ENCODE results near the gene MAMDC4.

DNA sequence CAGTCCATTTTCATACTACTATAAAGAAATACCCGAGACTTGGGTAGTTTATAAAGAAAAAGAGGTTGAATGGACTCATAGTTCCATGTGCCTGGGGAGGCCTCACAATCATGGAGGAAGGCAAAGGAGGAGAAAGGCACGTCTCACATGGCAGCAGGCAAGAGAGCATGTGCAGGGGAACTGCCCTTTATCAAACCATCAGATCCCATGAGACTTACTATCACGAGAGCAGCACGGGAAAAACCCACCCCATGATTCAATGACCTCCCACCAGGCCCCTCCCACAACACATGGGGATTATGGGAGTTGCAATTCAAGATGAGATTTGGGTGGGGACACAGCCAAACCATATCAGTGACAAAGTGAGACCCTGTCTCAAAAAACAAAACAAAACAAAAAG is 54.1 kb downstream of the MAMDC4 start:
- TF ChIP-seq ZEB2 (tag by site-specific recombination; IDR thresholded peaks at IDR 0.05): no peak
- no peak for TF ChIP-seq TRIM28 (IDR thresholded peaks at IDR 0.05; ENCODE audit: borderline replicate concordance, low read length)
- TF ChIP-seq ZNF121 (tag by site-specific recombination; IDR thresholded peaks at IDR 0.05): no peak
- no peak for TF ChIP-seq ZFP41 (tag by site-specific recombination; IDR thresholded peaks at IDR 0.05; ENCODE audit: borderline replicate concordance)
- TF ChIP-seq SALL2 (tag by site-specific recombination; IDR thresholded peaks at IDR 0.05; ENCODE audit: borderline replicate concordance): no peak
- TF ChIP-seq, protein P1, sequence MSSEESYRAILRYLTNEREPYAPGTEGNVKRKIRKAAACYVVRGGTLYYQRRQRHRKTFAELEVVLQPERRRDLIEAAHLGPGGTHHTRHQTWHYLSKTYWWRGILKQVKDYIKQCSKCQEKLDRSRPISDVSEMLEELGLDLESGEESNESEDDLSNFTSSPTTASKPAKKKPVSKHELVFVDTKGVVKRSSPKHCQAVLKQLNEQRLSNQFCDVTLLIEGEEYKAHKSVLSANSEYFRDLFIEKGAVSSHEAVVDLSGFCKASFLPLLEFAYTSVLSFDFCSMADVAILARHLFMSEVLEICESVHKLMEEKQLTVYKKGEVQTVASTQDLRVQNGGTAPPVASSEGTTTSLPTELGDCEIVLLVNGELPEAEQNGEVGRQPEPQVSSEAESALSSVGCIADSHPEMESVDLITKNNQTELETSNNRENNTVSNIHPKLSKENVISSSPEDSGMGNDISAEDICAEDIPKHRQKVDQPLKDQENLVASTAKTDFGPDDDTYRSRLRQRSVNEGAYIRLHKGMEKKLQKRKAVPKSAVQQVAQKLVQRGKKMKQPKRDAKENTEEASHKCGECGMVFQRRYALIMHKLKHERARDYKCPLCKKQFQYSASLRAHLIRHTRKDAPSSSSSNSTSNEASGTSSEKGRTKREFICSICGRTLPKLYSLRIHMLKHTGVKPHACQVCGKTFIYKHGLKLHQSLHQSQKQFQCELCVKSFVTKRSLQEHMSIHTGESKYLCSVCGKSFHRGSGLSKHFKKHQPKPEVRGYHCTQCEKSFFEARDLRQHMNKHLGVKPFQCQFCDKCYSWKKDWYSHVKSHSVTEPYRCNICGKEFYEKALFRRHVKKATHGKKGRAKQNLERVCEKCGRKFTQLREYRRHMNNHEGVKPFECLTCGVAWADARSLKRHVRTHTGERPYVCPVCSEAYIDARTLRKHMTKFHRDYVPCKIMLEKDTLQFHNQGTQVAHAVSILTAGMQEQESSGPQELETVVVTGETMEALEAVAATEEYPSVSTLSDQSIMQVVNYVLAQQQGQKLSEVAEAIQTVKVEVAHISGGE (tag by site-specific recombination; conservative IDR thresholded peaks at IDR 0.05; ENCODE audit: low read depth): no peak
- TF ChIP-seq, protein P2, sequence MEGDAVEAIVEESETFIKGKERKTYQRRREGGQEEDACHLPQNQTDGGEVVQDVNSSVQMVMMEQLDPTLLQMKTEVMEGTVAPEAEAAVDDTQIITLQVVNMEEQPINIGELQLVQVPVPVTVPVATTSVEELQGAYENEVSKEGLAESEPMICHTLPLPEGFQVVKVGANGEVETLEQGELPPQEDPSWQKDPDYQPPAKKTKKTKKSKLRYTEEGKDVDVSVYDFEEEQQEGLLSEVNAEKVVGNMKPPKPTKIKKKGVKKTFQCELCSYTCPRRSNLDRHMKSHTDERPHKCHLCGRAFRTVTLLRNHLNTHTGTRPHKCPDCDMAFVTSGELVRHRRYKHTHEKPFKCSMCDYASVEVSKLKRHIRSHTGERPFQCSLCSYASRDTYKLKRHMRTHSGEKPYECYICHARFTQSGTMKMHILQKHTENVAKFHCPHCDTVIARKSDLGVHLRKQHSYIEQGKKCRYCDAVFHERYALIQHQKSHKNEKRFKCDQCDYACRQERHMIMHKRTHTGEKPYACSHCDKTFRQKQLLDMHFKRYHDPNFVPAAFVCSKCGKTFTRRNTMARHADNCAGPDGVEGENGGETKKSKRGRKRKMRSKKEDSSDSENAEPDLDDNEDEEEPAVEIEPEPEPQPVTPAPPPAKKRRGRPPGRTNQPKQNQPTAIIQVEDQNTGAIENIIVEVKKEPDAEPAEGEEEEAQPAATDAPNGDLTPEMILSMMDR (tag by site-specific recombination; IDR thresholded peaks at IDR 0.05): no peak
- no peak for TF ChIP-seq ZNF76 (tag by site-specific recombination; IDR thresholded peaks at IDR 0.05; ENCODE audit: borderline replicate concordance, low read depth)
- TF ChIP-seq, protein P3, sequence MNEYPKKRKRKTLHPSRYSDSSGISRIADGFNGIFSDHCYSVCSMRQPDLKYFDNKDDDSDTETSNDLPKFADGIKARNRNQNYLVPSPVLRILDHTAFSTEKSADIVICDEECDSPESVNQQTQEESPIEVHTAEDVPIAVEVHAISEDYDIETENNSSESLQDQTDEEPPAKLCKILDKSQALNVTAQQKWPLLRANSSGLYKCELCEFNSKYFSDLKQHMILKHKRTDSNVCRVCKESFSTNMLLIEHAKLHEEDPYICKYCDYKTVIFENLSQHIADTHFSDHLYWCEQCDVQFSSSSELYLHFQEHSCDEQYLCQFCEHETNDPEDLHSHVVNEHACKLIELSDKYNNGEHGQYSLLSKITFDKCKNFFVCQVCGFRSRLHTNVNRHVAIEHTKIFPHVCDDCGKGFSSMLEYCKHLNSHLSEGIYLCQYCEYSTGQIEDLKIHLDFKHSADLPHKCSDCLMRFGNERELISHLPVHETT (tag by site-specific recombination; IDR thresholded peaks at IDR 0.05): no peak
- no peak for TF ChIP-seq ZNF24 (tag by site-specific recombination; IDR thresholded peaks at IDR 0.05)
- TF ChIP-seq, protein P4, sequence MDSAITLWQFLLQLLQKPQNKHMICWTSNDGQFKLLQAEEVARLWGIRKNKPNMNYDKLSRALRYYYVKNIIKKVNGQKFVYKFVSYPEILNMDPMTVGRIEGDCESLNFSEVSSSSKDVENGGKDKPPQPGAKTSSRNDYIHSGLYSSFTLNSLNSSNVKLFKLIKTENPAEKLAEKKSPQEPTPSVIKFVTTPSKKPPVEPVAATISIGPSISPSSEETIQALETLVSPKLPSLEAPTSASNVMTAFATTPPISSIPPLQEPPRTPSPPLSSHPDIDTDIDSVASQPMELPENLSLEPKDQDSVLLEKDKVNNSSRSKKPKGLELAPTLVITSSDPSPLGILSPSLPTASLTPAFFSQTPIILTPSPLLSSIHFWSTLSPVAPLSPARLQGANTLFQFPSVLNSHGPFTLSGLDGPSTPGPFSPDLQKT (IDR thresholded peaks at IDR 0.05; ENCODE audit: borderline replicate concordance, low read depth, low read length): no peak
- TF ChIP-seq ZNF248 (tag by site-specific recombination; IDR thresholded peaks at IDR 0.05): no peak
- TF ChIP-seq, protein P5, sequence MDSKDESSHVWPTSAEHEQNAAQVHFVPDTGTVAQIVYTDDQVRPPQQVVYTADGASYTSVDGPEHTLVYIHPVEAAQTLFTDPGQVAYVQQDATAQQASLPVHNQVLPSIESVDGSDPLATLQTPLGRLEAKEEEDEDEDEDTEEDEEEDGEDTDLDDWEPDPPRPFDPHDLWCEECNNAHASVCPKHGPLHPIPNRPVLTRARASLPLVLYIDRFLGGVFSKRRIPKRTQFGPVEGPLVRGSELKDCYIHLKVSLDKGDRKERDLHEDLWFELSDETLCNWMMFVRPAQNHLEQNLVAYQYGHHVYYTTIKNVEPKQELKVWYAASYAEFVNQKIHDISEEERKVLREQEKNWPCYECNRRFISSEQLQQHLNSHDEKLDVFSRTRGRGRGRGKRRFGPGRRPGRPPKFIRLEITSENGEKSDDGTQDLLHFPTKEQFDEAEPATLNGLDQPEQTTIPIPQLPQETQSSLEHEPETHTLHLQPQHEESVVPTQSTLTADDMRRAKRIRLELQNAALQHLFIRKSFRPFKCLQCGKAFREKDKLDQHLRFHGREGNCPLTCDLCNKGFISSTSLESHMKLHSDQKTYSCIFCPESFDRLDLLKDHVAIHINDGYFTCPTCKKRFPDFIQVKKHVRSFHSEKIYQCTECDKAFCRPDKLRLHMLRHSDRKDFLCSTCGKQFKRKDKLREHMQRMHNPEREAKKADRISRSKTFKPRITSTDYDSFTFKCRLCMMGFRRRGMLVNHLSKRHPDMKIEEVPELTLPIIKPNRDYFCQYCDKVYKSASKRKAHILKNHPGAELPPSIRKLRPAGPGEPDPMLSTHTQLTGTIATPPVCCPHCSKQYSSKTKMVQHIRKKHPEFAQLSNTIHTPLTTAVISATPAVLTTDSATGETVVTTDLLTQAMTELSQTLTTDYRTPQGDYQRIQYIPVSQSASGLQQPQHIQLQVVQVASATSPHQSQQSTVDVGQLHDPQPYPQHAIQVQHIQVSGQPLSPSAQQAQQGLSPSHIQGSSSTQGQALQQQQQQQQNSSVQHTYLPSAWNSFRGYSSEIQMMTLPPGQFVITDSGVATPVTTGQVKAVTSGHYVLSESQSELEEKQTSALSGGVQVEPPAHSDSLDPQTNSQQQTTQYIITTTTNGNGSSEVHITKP (tag by site-specific recombination; IDR thresholded peaks at IDR 0.05): no peak
